ENCODE results near the gene DCTPP1. TPM values are rescaled to one million over a fixed set of nuclear protein-coding genes. Genes with fewer than 3 reads are reported as not detected.

Gene DCTPP1
- total and polyA plus RNA-seq, 9 of the 15 experiments (the other 6 are each of a cell fraction or from before 2014, with no cell fraction given) = 45.0 to 132 (median 80.6) TPM

- TF ChIP-seq, protein P1, sequence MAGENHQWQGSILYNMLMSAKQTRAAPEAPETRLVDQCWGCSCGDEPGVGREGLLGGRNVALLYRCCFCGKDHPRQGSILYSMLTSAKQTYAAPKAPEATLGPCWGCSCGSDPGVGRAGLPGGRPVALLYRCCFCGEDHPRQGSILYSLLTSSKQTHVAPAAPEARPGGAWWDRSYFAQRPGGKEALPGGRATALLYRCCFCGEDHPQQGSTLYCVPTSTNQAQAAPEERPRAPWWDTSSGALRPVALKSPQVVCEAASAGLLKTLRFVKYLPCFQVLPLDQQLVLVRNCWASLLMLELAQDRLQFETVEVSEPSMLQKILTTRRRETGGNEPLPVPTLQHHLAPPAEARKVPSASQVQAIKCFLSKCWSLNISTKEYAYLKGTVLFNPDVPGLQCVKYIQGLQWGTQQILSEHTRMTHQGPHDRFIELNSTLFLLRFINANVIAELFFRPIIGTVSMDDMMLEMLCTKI (IDR thresholded peaks at IDR 0.05; ENCODE audit: partially characterized antibody) = no peak
- TF ChIP-seq, protein P2, sequence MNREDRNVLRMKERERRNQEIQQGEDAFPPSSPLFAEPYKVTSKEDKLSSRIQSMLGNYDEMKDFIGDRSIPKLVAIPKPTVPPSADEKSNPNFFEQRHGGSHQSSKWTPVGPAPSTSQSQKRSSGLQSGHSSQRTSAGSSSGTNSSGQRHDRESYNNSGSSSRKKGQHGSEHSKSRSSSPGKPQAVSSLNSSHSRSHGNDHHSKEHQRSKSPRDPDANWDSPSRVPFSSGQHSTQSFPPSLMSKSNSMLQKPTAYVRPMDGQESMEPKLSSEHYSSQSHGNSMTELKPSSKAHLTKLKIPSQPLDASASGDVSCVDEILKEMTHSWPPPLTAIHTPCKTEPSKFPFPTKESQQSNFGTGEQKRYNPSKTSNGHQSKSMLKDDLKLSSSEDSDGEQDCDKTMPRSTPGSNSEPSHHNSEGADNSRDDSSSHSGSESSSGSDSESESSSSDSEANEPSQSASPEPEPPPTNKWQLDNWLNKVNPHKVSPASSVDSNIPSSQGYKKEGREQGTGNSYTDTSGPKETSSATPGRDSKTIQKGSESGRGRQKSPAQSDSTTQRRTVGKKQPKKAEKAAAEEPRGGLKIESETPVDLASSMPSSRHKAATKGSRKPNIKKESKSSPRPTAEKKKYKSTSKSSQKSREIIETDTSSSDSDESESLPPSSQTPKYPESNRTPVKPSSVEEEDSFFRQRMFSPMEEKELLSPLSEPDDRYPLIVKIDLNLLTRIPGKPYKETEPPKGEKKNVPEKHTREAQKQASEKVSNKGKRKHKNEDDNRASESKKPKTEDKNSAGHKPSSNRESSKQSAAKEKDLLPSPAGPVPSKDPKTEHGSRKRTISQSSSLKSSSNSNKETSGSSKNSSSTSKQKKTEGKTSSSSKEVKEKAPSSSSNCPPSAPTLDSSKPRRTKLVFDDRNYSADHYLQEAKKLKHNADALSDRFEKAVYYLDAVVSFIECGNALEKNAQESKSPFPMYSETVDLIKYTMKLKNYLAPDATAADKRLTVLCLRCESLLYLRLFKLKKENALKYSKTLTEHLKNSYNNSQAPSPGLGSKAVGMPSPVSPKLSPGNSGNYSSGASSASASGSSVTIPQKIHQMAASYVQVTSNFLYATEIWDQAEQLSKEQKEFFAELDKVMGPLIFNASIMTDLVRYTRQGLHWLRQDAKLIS (CRISPR knock-in tag; IDR thresholded peaks at IDR 0.05) = no peak
- no peak for TF ChIP-seq SPI1 (IDR thresholded peaks at IDR 0.05; ENCODE audit: borderline replicate concordance, low read depth, low read length)
- TF ChIP-seq ZNF592 (IDR thresholded peaks at IDR 0.05) = no peak
- no peak for TF ChIP-seq ZFP30 (CRISPR knock-in tag; IDR thresholded peaks at IDR 0.05; ENCODE audit: borderline replicate concordance)
- TF ChIP-seq RNF2 (IDR thresholded peaks at IDR 0.05) = no peak; the same call in 1 of the 2 replicates
- no peak for TF ChIP-seq SREBF2 (CRISPR knock-in tag; IDR thresholded peaks at IDR 0.05)
- no peak for TF ChIP-seq ZNF224 (CRISPR knock-in tag; IDR thresholded peaks at IDR 0.05)
- TF ChIP-seq ZBED1 (IDR thresholded peaks at IDR 0.05) = no peak
- no peak for TF ChIP-seq KDM4B (IDR thresholded peaks at IDR 0.05; ENCODE audit: borderline replicate concordance in 2 of 2, low read depth in 1 of 2)
- no peak for TF ChIP-seq ZNF121 (CRISPR knock-in tag; conservative IDR thresholded peaks at IDR 0.05)
- no peak for TF ChIP-seq RCOR1 (IDR thresholded peaks at IDR 0.05; ENCODE audit: borderline replicate concordance in 1 of 2, low read depth in 2 of 2, low read length in 2 of 2)
- no peak for TF ChIP-seq TSC22D4 (tag; IDR thresholded peaks at IDR 0.05)
- TF ChIP-seq PRPF4 (IDR thresholded peaks at IDR 0.05; ENCODE audit: insufficient read depth, low read depth, low read length, poor library complexity, severe bottlenecking) = peak; percentile 2
- no peak for TF ChIP-seq ZNF707 (CRISPR knock-in tag; conservative IDR thresholded peaks at IDR 0.05)
- TF ChIP-seq SAP30 (IDR thresholded peaks at IDR 0.05; ENCODE audit: borderline replicate concordance, insufficient read depth, low read depth, low read length, poor library complexity, severe bottlenecking) = no peak
- TF ChIP-seq ZNF75A (CRISPR knock-in tag; IDR thresholded peaks at IDR 0.05) = no peak
- TF ChIP-seq RBM34 (IDR thresholded peaks at IDR 0.05; ENCODE audit: borderline replicate concordance, insufficient read depth, low read length) = no peak
- TF ChIP-seq NFIX (CRISPR knock-in tag; IDR thresholded peaks at IDR 0.05; ENCODE audit: low read depth) = no peak
Measured at GRCh38 chr16:30395992-30396585, 33.7 kb downstream of the DCTPP1 start (continued).

All from K562 (cell line).